GM12864 (cell line): Measurements from ENCODE around the gene EPB41L1.

Experiments
- DNase-seq: peaks from one replicate; pipeline ENCODE4 v3.0.0-alpha.2; 2011; ENCODE audit warnings: low read depth
- H3K4me3 ChIP-seq: 2 replicates; pipeline ENCODE4 v1.5.1; 2011; ENCODE audit warnings: mild to moderate bottlenecking, low read depth, low read length, control low read depth
- TF ChIP-seq, protein P1 (sequence below): IDR thresholded peaks from 2 replicates; pipeline ENCODE4 v1.5.1; 2011; ENCODE audit warnings: low read depth, mild to moderate bottlenecking, moderate library complexity, low read length, control low read depth, inconsistent platforms; ENCODE audit errors: missing control alignments

EPB41L1 gene

DNA sequence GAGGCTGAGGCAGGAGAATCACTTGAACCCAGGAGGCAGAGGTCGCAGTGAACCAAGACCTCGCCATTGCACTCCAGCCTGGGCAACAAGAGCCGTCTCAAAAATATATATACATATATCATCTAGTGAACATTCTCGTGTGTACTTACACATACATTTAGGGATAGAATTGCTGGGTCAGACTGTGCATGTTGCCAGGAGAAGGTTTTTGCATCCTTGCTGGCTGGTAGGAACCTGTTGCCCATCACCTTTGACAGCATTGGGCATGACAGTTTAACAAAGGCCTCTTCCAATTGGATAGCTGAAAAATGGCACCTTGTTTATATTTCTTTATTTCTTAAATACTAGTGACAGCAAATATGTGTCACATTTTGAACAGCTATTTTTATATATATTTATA, 87.1 kb downstream of the EPB41L1 start:
- H3K4me3 ChIP-seq, result no peak overlapping the region
- no peak for DNase-seq
- TF ChIP-seq, protein P1, sequence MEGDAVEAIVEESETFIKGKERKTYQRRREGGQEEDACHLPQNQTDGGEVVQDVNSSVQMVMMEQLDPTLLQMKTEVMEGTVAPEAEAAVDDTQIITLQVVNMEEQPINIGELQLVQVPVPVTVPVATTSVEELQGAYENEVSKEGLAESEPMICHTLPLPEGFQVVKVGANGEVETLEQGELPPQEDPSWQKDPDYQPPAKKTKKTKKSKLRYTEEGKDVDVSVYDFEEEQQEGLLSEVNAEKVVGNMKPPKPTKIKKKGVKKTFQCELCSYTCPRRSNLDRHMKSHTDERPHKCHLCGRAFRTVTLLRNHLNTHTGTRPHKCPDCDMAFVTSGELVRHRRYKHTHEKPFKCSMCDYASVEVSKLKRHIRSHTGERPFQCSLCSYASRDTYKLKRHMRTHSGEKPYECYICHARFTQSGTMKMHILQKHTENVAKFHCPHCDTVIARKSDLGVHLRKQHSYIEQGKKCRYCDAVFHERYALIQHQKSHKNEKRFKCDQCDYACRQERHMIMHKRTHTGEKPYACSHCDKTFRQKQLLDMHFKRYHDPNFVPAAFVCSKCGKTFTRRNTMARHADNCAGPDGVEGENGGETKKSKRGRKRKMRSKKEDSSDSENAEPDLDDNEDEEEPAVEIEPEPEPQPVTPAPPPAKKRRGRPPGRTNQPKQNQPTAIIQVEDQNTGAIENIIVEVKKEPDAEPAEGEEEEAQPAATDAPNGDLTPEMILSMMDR, result no peak

DNA sequence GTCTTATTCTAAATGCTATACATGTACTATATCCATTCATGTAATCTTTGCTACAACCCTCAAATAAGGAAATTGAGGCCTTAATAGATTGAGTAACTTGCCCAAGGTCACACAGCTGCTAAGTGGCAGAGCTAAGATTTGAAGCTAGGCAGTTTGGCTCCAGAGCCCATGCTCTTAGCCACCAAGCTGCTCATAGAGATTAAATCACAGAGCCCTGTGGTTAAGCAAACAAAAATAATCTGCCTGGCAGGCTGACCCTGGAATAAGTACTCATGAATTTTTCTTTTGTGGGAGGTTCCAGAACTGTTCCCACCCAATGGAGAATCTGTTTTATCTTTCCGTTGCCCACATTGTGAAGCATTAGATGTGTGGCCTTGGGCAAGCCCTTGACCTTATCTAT, 89.2 kb downstream of the EPB41L1 start:
- no peak for DNase-seq
- no peak overlapping the region for H3K4me3 ChIP-seq
- TF ChIP-seq, protein P1, result no peak

DNA sequence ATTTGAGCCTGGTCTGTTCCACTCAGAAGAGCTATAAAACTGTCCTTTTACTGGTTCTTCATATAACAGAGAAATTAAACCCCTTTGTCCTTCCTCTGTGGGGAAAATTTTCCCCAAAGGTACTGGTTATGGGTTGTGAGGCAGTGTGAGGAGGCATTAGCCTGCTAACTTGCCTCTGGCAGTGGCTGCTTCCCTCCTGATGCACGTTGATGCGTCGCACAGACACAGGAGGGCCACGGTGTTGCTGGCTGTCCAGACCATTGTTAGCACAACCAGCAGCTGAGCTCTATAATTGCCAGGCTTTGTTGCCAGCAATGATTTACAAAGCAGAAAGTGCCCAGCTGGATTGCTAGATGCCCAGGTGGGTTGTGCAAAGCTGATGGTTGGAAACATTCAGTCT, 91.9 kb downstream of the EPB41L1 start:
- TF ChIP-seq, protein P1, result no peak
- DNase-seq, result no peak
- H3K4me3 ChIP-seq, result no peak overlapping the region

DNA sequence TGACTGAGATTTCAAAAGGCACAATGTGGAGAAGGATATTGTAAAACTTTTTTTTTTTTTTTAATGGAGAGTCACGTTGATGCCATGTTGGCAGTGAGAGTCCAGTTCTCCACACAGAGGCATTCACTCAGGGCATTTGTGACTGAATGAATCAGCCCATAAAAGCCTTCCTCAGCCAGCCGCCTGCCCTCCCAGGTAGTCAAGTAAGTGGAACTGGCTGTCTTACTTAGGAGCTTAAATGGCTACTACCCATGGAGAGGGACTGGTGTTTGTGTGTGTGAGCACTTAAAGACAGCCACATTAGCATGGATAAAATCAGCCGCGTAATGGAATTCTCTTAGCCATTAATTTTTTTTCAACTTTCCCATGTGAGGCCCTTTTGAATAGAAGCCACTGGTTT, 94.3 kb downstream of the EPB41L1 start:
- H3K4me3 ChIP-seq, result no peak overlapping the region
- DNase-seq, result no peak
- TF ChIP-seq, protein P1, result no peak

DNA sequence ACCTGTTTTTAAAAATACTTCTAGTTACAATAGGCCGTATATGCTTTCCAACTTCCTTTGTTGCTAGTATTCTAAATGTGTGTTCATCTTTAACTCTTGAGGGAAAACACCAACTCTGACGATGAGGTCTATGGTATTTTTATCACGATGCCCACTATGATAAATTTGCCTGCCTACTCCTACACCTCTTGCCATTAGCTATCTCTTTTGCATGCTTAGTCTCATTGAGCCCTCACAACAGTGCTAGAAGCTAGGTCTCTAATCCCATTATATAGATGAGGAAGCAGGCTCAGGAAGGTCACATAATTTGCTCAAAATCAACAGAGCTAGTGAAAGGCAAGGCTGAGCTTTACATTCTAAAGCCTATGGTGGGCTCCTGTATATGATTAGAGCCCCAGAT, 94.9 kb downstream of the EPB41L1 start:
- no peak overlapping the region for H3K4me3 ChIP-seq
- DNase-seq, result no peak
- TF ChIP-seq, protein P1, result no peak

DNA sequence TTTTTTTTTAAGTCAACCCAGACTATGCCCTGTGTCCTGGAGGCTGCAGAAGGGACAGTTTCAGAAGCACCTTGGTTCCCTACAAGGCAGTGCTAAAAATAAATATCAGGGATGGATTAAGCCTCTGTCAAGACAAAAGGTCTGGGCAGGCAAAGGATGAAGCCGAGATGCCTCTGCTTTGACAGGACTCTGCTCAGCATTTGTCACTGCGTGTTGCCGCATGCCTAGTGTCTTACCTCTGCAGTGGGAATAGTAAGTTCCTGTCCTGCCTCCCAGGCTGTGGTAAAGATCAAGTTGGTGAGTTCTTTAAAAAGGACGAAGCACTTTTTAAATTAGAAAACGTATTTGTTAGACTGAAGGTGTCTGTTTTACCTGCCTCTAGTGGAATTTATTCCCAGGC, 96.9 kb downstream of the EPB41L1 start:
- no peak for DNase-seq
- TF ChIP-seq, protein P1, result no peak
- H3K4me3 ChIP-seq, result no peak overlapping the region

DNA sequence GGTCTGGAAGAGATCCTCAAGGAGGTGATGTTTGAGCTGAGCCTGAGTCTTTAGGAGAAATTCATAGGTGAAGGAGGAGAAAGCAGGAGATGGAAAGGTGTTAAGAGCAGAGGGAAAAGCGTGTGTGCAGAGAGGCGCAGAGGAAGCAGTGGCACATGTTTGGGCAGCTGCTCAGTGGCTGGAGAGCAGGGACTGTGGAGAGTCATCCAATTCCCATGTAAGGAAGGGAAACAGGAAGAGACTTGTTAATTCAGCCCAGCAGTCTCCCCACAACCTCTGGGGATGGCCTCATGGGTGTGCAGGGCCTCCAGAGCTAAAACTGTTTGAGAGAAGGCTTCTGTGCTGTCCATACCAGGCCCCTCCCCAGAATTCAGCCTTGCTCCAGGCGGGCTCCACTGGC, 98.0 kb downstream of the EPB41L1 start:
- no peak overlapping the region for H3K4me3 ChIP-seq
- TF ChIP-seq, protein P1, result no peak
- no peak for DNase-seq
